CD1c-positive myeloid dendritic cell (primary cell): ENCODE data around the gene C5orf15.
A peak's percentile ranks its signal among the peaks of the same experiment; 100 is the strongest.

Source experiments
- DNase-seq: peaks from one replicate; pipeline ENCODE4 v3.0.0-alpha.2; 2016; ENCODE audit errors: extremely low spot score

The C5orf15 gene

GRCh38 chr5:133968204-133968980 lies at the start of gene C5orf15:
TSS of gene C5orf15 (minus strand) at chr5:133968625. CDS start at chr5:133968584, 41 bp downstream.
- DNase-seq, result peak; percentile 98

GRCh38 chr5:134008266-134008749 lies 39.9 kb upstream of the C5orf15 start:
- no peak for DNase-seq

- DNase-seq, result no peak
These were observed 39.3 kb upstream of the C5orf15 start for GRCh38 chr5:134007581-134008265.

GRCh38 chr5:134006115-134006514 lies 37.7 kb upstream of the C5orf15 start:
- no peak for DNase-seq

- no peak for DNase-seq
These were observed 37.1 kb upstream of the C5orf15 start for GRCh38 chr5:134005417-134006061.

- DNase-seq, result peak; percentile 87
These were observed 36.4 kb upstream of the C5orf15 start, which contains the start of gene VDAC1 for GRCh38 chr5:134004626-134005416. TSS of gene VDAC1 (minus strand) at chr5:134004975. CDS start at chr5:133993012, 11,963 bp downstream.

GRCh38 chr5:134003817-134004625 lies 35.6 kb upstream of the C5orf15 start:
- DNase-seq, result peak; percentile 92

GRCh38 chr5:134003064-134003816 lies 34.8 kb upstream of the C5orf15 start:
- no peak for DNase-seq

- no peak for DNase-seq
These were observed 33.7 kb upstream of the C5orf15 start for GRCh38 chr5:134001938-134002731.

GRCh38 chr5:134000696-134001453 lies 32.5 kb upstream of the C5orf15 start:
- DNase-seq, result no peak

- DNase-seq, result no peak
These were observed 31.7 kb upstream of the C5orf15 start for GRCh38 chr5:134000091-134000511.

- DNase-seq, result no peak
These were observed 30.4 kb upstream of the C5orf15 start for GRCh38 chr5:133998807-133999206.

GRCh38 chr5:133998042-133998441 lies 29.6 kb upstream of the C5orf15 start:
- no peak for DNase-seq

GRCh38 chr5:133996683-133997252 lies 28.3 kb upstream of the C5orf15 start:
- DNase-seq, result peak; percentile 28

- DNase-seq, result no peak
These were observed 27.6 kb upstream of the C5orf15 start for GRCh38 chr5:133995883-133996563.

GRCh38 chr5:133995341-133995740 lies 26.9 kb upstream of the C5orf15 start:
- DNase-seq, result no peak

- DNase-seq, result no peak
These were observed 26.5 kb upstream of the C5orf15 start for GRCh38 chr5:133994990-133995333.
